Posterior vena cava (tissue), 2 donors: ENCODE measurements around the gene CRYBG1. TPM values are rescaled to one million over a fixed set of nuclear protein-coding genes. Genes with fewer than 3 reads are reported as not detected.
"Not testable (repeated sequence)": the region's sequence is repeated elsewhere in the genome, so short reads cannot be mapped to it uniquely, and the experiment has no call there.

Source experiments
- DNase-seq: peaks from one replicate; pipeline ENCODE4 v3.0.0-alpha.2; 2020; ENCODE audit warnings: low spot score
- intact Hi-C, 2 donors: fragments of 100-400 bp; cut with DNase I; formaldehyde crosslinking; loops; one replicate each; pipeline versions ENCODE4 v1.14.1 to v1.14.2; 2022 to 2023
- total RNA-seq, 2 donors: library from RNA; stranded (reverse); fragmentation: NEBNext Ultra II Directional; extraction: Animal tissue kit (Norgen Biotek cat#: 25700); gene quantifications; one replicate each; pipeline ENCODE4 v1.2.1, GENCODE V29; 2021
- donor health status: DM: yes; HTN: yes; CAD: no.
- donor health status: DM: yes; HTN: yes; CAD: no.

CRYBG1 gene
- total RNA-seq, 2 donors from 2014 or later, result 4.6 to 5.5 TPM

- DNase-seq, result no peak
Measured at GRCh38 chr6:106372838-106373501, 12.5 kb downstream of the CRYBG1 start.

DNA sequence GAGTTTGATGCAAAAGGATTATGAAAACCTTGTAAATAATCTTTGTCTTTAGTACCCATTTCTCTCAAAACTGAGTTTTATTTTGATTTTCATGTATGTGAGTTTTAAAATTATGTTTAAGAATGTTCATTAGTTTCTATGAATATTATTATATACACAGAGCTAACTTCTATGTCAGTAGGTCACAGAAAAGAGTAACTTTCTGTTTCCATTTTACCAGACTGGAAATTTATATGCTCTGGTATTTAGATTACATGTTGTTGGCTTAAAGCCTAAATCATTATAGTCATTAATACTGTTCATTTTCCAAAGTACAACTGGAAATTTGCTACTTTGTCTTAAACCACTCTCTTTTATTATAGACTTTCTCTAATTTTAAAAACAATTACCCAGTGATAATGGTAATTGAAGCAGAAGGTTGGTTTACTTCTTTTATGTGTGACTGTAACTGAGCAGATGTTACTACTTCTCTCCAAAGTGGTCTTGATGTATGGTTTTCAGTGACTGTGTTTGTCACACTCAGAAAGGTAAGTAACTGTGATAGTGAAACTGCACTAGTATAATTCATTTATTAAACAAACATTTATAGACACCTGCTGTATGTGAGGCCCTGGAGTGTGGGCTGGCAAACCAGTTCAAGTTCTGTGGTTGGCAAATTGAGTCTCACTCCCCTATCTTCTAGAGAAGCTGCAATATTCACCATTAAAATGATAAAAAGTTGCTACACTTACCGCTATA is 13.2 kb downstream of the CRYBG1 start:
- no peak for DNase-seq
- intact Hi-C loops, result loop anchor here in 1 of 2 donors (5.0 kb wide), 1 partner anchor 139 kb away; no protein-coding TSS in a partner anchor

More at GRCh38 chr6:106372838-106373501, 12.5 kb downstream of the CRYBG1 start:
- intact Hi-C loops, result loop anchor here in 1 of 2 donors (5.0 kb wide), 1 partner anchor 139 kb away; no protein-coding TSS in a partner anchor

GRCh38 chr6:106377061-106377540 is 16.6 kb downstream of the CRYBG1 start:
- intact Hi-C loops, result no loop called here
- DNase-seq, result no peak

DNA sequence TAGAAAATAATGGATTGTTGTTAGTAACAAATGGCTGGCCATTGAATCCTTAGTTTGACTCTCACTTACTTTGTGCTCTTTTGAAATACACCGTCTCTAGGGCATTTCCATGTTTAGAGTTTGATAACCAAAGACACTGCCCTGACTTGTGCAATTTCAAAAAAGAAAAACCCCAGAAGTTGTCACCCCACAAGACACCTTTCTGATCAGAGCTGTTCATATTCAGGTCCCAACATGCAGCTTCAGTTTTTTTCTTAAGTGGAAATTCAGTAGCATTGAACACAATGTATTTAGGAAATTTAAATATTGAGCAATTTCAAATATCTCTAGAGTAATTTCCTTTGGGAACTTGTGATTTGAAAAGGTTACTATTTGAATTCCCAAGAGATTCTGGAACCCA is 19.4 kb downstream of the CRYBG1 start:
- intact Hi-C loops, result no loop called here
- DNase-seq, result no peak

GRCh38 chr6:106380407-106380806 is 19.9 kb downstream of the CRYBG1 start:
- DNase-seq, result no peak
- intact Hi-C loops, result no loop called here

DNA sequence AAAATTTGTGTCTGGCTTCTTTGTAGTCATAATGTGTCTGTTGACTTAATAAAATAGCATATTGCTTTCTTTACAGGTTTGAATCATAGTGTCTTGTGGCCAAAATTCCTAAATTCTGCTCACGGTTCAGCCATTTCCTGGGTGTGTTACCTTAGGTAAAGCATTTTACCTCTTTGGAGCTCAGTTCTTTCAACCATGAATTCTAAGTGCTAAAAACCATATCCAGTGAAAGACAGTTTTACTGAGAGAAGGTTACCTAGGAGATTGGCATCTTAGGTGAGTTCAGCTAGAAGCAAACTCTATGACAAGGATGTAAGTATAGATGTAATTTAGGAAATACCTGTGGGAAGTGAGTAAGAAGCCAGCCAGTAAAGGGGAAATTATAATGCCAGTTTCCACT is 20.7 kb downstream of the CRYBG1 start:
- intact Hi-C loops, result no loop called here
- no peak for DNase-seq

- DNase-seq, result no peak
- intact Hi-C loops, result no loop called here
Measured at GRCh38 chr6:106381881-106382280, 21.4 kb downstream of the CRYBG1 start.

DNA sequence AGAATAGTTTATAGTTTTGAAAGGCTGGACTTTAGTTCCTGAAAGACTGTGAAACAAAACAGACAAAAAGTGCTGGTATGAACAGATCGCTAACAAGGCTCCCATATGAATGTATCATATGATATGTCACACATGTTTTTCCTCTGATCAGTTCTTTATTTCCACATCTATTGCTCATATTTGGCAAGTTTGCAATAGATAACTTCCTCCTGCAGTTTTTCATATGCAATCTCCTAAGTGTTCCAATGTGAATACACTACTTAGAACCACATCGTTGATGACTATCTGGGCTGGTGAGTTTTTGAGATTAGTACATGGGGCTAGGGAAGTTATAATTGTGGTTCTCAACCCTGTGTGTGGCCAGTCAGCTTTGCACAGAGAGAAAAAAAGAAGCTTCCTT is 23.1 kb downstream of the CRYBG1 start:
- intact Hi-C loops, result no loop called here
- DNase-seq, result no peak

DNA sequence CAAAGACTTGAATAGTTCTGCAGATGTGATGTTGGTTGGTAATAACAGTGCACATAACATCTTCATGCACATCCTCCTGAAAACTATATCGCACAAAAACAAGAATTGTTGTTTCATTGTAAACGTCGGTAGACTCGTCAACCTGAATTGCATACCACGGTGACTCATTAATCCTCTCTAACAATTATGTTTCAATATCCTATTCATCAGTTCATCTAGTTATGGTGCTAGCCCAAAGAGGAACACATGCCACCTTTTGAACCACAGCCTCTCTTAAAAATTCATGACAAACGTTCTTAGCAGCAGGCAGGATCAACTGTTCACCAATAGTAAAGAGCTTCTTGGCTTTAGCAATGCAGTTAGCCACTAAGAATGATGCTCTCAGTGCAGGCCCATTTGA is 25.0 kb downstream of the CRYBG1 start:
- intact Hi-C loops, result no loop called here
- no peak for DNase-seq

DNA sequence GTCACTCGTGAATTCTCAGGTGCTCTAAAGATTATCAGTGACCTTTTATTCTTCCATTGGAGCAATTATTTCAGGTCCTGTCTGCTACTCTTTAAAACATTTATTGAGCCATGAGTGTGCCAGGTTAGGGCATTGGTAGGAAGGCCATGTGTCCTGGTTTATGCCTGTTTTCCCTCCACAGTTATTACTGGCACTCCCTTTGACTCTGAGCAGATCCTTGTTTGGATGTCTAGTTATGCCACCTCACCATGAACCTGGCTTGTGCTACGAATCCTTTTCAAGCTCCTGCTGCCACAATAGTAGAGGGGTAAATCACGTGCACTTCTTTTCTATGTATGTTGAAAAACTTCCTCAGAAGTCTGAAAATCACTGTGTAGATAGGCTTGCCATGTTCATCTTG is 27.4 kb downstream of the CRYBG1 start:
- intact Hi-C loops, result no loop called here
- DNase-seq, result no peak

- DNase-seq, result no peak
- intact Hi-C loops, result no loop called here
Measured at GRCh38 chr6:106390088-106390487, 29.6 kb downstream of the CRYBG1 start.

- no peak for DNase-seq
- intact Hi-C loops, result no loop called here
Measured at GRCh38 chr6:106396426-106397220, 36.1 kb downstream of the CRYBG1 start.

- intact Hi-C loops, result no loop called here
- DNase-seq, result no peak
Measured at GRCh38 chr6:106397431-106397830, 36.9 kb downstream of the CRYBG1 start.

GRCh38 chr6:106398621-106399020 is 38.1 kb downstream of the CRYBG1 start:
- intact Hi-C loops, result no loop called here
- DNase-seq, result no peak

DNA sequence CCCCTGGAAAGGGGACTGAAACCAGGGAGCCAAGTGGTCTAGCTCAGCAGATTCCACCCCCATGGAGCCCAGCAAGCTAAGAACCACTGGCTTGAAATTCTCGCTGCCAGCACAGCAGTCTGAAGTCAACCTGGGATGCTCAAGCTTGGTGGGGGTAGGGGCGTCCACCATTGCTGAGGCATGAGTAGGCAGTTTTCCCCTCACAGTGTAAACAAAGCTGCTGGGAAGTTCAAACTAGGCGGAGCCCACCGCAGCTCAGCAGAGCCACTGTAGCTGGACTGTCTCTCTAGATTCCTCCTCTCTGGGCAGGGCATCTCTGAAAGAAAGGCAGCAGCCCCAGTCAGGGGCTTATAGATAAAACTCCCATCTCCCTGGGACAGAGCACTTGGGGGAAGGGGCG is 44.5 kb downstream of the CRYBG1 start:
- DNase-seq, intact Hi-C loops: not testable (repeated sequence)

GRCh38 chr6:106411056-106411455 is 50.5 kb downstream of the CRYBG1 start:
- DNase-seq, result no peak
- intact Hi-C loops, result no loop called here

DNA sequence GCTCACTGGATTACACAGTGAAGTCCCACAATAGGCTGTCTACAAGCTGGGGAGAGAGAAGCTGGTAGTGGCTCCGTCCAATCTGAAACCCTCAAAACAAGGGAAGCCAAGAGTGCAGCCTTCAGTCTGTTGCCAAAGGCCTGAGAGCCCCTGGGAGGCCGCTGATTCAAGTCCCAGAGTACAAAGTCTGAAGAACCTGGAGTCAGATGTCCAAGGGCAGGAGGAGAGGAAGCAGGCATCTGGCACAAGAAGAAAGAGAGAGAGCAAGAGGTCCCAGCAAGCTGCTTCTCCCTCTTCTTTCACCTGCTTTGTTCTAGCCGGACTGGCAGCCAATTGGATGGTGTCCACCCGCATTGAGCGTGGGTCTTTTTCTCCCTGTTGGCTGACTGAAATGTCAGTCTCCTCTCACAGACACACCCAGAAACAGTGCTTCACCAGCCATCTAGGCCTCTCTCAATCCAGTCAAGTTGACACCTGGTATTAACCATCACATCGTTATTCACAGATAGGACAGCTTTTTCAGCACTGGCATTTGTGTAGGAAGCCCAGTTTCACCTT is 51.2 kb downstream of the CRYBG1 start:
- intact Hi-C loops, result no loop called here
- DNase-seq, result no peak

DNA sequence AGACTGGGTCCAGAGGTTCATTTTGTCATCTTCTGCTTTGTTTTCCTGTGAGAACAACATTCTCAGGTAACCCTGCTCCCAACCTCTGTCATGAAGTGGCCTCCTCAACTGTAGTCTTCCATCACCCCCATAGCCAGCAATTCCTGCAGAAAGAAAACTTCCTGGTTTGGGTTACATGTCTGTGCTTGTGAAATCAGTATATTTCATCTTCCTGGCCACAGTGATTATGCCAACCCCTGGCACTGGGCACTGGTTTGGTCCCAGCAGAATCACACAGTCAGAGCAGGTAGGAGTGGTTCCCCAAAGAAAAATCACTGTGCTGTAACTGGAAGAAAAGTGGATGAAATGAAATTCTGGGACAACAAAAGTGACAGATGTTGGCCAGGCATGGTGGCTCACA is 52.5 kb downstream of the CRYBG1 start:
- DNase-seq, result no peak
- intact Hi-C loops, result no loop called here

DNA sequence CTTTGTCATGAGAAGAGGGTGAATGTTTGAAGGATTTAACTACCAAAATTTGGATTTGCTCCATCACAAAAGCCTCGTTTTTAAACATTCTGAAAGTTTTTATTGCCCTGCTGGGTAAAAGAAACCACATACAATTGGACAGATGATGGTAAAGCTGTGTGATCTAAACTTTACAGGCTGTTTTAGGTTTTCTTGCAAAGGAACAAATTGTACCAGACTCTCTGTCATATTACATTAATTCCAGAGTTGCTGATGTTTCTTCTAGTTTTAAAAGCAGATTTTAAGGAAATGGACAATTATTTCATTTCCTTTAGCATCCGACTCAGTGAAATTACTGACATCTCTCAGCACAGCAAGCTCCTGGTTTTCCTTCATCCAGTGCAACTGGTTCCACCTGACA is 53.2 kb downstream of the CRYBG1 start:
- intact Hi-C loops, result no loop called here
- DNase-seq, result no peak

GRCh38 chr6:106415921-106416320 is 55.4 kb downstream of the CRYBG1 start:
- intact Hi-C loops, result no loop called here
- DNase-seq, result no peak
